Natural killer cell (primary cell): ENCODE data around the gene CRYGA. TPM values are rescaled to one million over a fixed set of nuclear protein-coding genes. Genes with fewer than 3 reads are reported as not detected.

ENCODE experiments used
- ATAC-seq, 3 donors: fragments of 150-1000 bp in 2 of 3; fragments of 200-7000 bp in 1 of 3; cut with Tn5 transposase; 1 replicate in 1 of 3; 2 replicates in 2 of 3; pipeline ENCODE4 v1.10.0; 2021; ENCODE audit warnings: mild to moderate bottlenecking in 2 of 3, moderate library complexity in 2 of 3
- DNase-seq, 2 donors: peaks; one replicate each; pipeline versions ENCODE4 v3.0.0 to v3.0.0-alpha.2; 2013 to 2021; ENCODE audit warnings: mixed read lengths in 1 of 2
- H3K27ac ChIP-seq: one replicate; pipeline ENCODE4 v1.5.1; 2013; ENCODE audit warnings: mild to moderate bottlenecking, low read length
- H3K27me3 ChIP-seq: one replicate; pipeline ENCODE4 v1.6.1; 2013; ENCODE audit warnings: low read length; ENCODE audit not compliant: control insufficient read depth, insufficient read depth
- H3K36me3 ChIP-seq: one replicate; pipeline ENCODE4 v1.6.1; 2013; ENCODE audit warnings: low read length; ENCODE audit not compliant: control insufficient read depth, insufficient read depth
- H3K4me1 ChIP-seq: one replicate; pipeline ENCODE4 v1.6.1; 2013; ENCODE audit warnings: low read length; ENCODE audit not compliant: control insufficient read depth, insufficient read depth
- H3K4me3 ChIP-seq: one replicate; pipeline ENCODE4 v1.5.1; 2013; ENCODE audit warnings: low read length
- H3K9me3 ChIP-seq: one replicate; pipeline ENCODE4 v1.6.1; 2013; ENCODE audit warnings: low read length; ENCODE audit not compliant: control insufficient read depth, insufficient read depth
- H3K27ac Mint-ChIP-seq, 2 donors: one replicate each; pipeline ENCODE4 v1.8.0; 2022; ENCODE audit warnings: mild to moderate bottlenecking in 2 of 2, mixed read lengths in 2 of 2, moderate library complexity in 1 of 2
- H3K27me3 Mint-ChIP-seq, 2 donors: one replicate each; pipeline ENCODE4 v1.8.0; 2022; ENCODE audit warnings: low read depth in 2 of 2, mixed read lengths in 2 of 2
- H3K36me3 Mint-ChIP-seq: one replicate; pipeline ENCODE4 v1.8.0; 2022; ENCODE audit warnings: mixed read lengths
- H3K4me1 Mint-ChIP-seq, 2 donors: one replicate each; pipeline ENCODE4 v1.8.0; 2022; ENCODE audit warnings: mixed read lengths in 2 of 2
- H3K4me3 Mint-ChIP-seq: one replicate; pipeline ENCODE4 v1.8.0; 2022; ENCODE audit warnings: mild to moderate bottlenecking, moderate library complexity, mixed read lengths
- H3K9me3 Mint-ChIP-seq, 2 donors: one replicate each; pipeline ENCODE4 v1.8.0; 2022; ENCODE audit warnings: mixed read lengths in 2 of 2
- WGBS: methylation state at CpG from one replicate; pipeline ENCODE4 v1.1.7; 2013; ENCODE audit warnings: missing lambda C conversion rate; ENCODE audit not compliant: insufficient coverage; 5-methylcytosine and 5-hydroxymethylcytosine counted together
- intact Hi-C: fragments of 100-400 bp; cut with micrococcal nuclease; formaldehyde crosslinking; loops from one replicate; pipeline ENCODE4 v1.14.2; 2022
- total RNA-seq, 4 donors: library from RNA; stranded (reverse); fragments of 120-200 nt in 1 of 4; gene quantifications; one replicate each; pipeline versions ENCODE4 v1.2.3 to v1.2.4, GENCODE V29; 2013 to 2022
- TF ChIP-seq, protein P1 (sequence below): fragments of 200-600 bp; IDR thresholded peaks from one replicate; pipeline ENCODE4 v1.8.0; 2022; ENCODE audit warnings: antibody characterized with exemption

CRYGA gene
- total RNA-seq, 3 donors from 2014 or later (not counting 1 experiment from before 2014, with no cell fraction given), result not detected

DNA sequence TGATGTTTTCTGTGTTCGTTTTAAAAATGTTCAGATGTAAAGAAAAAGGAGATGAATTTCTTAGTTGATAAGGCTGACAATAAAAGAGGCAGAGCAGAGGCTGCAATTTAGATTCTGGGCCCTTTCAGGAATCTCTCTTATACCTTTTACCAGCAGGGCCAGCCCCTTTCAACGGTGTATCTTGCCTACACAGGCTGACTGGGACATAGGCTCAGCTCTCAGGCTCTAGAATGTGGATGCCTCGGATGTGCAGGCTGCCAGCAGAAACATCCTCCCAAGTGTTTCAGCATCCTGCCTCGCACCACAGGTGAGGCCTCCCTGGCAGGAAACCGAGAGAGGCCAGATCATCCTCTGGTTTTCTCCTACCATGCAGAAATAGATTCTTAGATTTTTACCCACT lies 23.1 kb upstream of the CRYGA start:
- intact Hi-C loops, result no loop called here
- Mint-ChIP-seq H3K27ac (no peak overlapping the region), H3K4me3 (no peak overlapping the region), H3K9me3 (no peaks in the 10 kb centered on the region), H3K36me3 (no peaks in the 10 kb centered on the region), H3K4me1 (no peaks in the 10 kb centered on the region), H3K27me3 (peaks cover 18 to 33% of the 10 kb centered on the region in 2 donors)
- H3K27me3 ChIP-seq, result peaks cover 3% of the 10 kb centered on the region
- DNase-seq (no peak), ATAC-seq (no peak)
- no peaks in the 10 kb centered on the region for H3K9me3 ChIP-seq
- no peak overlapping the region for H3K27ac ChIP-seq
- H3K36me3 ChIP-seq, result no peaks in the 10 kb centered on the region
- TF ChIP-seq, protein P1, sequence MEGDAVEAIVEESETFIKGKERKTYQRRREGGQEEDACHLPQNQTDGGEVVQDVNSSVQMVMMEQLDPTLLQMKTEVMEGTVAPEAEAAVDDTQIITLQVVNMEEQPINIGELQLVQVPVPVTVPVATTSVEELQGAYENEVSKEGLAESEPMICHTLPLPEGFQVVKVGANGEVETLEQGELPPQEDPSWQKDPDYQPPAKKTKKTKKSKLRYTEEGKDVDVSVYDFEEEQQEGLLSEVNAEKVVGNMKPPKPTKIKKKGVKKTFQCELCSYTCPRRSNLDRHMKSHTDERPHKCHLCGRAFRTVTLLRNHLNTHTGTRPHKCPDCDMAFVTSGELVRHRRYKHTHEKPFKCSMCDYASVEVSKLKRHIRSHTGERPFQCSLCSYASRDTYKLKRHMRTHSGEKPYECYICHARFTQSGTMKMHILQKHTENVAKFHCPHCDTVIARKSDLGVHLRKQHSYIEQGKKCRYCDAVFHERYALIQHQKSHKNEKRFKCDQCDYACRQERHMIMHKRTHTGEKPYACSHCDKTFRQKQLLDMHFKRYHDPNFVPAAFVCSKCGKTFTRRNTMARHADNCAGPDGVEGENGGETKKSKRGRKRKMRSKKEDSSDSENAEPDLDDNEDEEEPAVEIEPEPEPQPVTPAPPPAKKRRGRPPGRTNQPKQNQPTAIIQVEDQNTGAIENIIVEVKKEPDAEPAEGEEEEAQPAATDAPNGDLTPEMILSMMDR, result no peak
- 62% methylated on average over 5 of the region's 5 CpGs for WGBS
- peaks cover 2% of the 10 kb centered on the region for H3K4me1 ChIP-seq
- H3K4me3 ChIP-seq, result no peak overlapping the region

DNA sequence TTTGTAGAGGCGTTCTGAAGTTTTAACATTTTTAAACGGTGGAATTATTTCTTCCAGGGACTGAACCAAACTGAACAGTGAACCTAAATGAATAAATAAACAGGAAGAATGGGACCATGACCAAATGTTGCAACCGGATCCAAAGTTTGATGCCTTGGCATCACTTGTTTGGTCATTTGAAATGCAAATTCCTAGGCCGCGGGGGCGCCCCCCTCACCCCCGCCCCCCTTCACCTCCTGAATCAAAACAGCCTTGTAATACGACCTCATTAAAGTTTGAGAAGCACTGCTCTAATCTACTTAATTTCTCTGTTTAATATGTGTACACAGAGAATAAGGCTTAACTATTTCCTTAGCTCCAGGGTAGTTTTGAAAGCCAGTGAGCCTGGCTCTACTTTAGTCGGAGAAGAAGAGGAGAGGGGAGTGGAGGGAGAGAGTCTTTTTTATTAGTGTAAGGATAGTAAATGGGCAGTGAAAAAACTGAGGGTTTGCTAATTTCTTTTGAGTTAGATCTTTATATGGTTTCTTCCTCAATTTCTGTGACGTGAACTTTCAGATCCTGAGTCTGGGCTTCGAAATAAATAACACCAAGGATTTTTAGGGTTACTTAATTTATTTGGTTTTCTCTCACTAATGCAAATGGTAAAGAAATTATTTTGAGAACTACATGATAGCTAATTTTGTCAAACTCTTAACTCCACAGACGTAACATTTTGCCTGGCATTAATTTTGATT lies 20.8 kb upstream of the CRYGA start:
- H3K36me3 ChIP-seq, result no peaks in the 10 kb centered on the region
- Mint-ChIP-seq H3K9me3 (no peaks in the 10 kb centered on the region), H3K36me3 (no peaks in the 10 kb centered on the region), H3K27me3 (peaks cover 23 to 33% of the 10 kb centered on the region in 2 donors), H3K27ac (no peak overlapping the region), H3K4me1 (no peaks in the 10 kb centered on the region), H3K4me3 (no peak overlapping the region)
- DNase-seq, result no peak
- peaks cover 2% of the 10 kb centered on the region for H3K4me1 ChIP-seq
- no peak overlapping the region for H3K4me3 ChIP-seq
- 38% methylated on average over 9 of the region's 12 CpGs for WGBS
- H3K9me3 ChIP-seq, result no peaks in the 10 kb centered on the region
- TF ChIP-seq, protein P1, result no peak
- no peak overlapping the region for H3K27ac ChIP-seq
- intact Hi-C loops, result no loop called here
- ATAC-seq, result no peak
- H3K27me3 ChIP-seq, result peaks cover 3% of the 10 kb centered on the region

DNA sequence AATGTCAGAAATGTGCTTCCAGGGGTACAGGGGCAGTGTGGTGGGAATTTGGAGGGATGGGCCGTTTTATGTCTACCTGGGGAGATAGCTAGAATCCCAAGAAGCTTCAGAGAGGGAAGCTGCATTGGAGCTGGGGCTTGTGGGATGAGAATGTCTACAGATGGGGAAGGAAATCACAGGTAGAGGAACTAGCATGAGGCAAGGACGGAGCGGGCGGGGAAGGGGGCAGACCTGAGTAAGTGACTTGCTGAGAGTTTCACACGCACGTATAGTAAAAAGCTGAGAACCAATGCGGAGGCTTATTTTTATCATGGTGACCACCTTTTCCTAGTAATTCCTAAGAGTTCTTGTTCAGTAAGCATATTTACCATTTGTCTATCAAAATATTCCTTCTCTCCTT lies 20.1 kb upstream of the CRYGA start:
- Mint-ChIP-seq H3K36me3 (no peaks in the 10 kb centered on the region), H3K27ac (no peak overlapping the region), H3K4me1 (no peaks in the 10 kb centered on the region), H3K27me3 (peaks cover 23 to 33% of the 10 kb centered on the region in 2 donors), H3K4me3 (no peak overlapping the region), H3K9me3 (no peaks in the 10 kb centered on the region)
- Histone ChIP-seq H3K4me3 (no peak overlapping the region), H3K4me1 (peaks cover 2% of the 10 kb centered on the region), H3K27me3 (peaks cover 3% of the 10 kb centered on the region), H3K27ac (no peak overlapping the region), H3K36me3 (no peaks in the 10 kb centered on the region), H3K9me3 (no peaks in the 10 kb centered on the region)
- intact Hi-C loops, result no loop called here
- no peak for ATAC-seq
- WGBS, result 42% methylated on average over 7 of the region's 7 CpGs
- no peak for DNase-seq
- TF ChIP-seq, protein P1, result no peak

DNA sequence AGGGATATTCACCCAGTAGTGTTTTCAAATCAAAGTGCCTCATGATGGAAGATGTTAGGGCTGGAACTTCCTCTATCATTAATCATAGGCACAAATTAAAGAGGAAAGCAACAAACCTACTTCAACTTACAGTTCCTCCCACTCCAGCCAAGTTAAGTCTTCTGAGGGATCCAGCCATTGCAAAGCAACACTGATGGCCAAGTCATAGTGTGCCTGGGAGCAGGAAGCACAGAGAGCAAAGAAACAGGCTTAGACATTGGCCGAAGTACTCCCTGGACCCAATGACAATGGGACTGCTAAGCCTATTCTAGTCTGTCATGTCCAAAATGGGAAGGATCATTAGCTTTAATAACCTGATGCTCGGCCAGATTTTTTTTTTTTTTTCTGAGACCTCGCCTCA lies 19.4 kb upstream of the CRYGA start:
- DNase-seq (no peak), ATAC-seq (no peak)
- H3K9me3 ChIP-seq, result no peaks in the 10 kb centered on the region
- peaks cover 3% of the 10 kb centered on the region for H3K27me3 ChIP-seq
- H3K4me3 ChIP-seq, result no peak overlapping the region
- Mint-ChIP-seq H3K27ac (no peak overlapping the region), H3K9me3 (no peaks in the 10 kb centered on the region), H3K36me3 (no peaks in the 10 kb centered on the region), H3K4me1 (no peaks in the 10 kb centered on the region), H3K27me3 (peaks cover 23 to 27% of the 10 kb centered on the region in 2 donors), H3K4me3 (no peak overlapping the region)
- 83% methylated on average over 3 of the region's 3 CpGs for WGBS
- peaks cover 2% of the 10 kb centered on the region for H3K4me1 ChIP-seq
- H3K27ac ChIP-seq, result no peak overlapping the region
- no peaks in the 10 kb centered on the region for H3K36me3 ChIP-seq
- TF ChIP-seq, protein P1, result no peak
- intact Hi-C loops, result no loop called here
